Smooth muscle cell of the brain vasculature (primary cell): ENCODE data around the gene NDUFA3.

Experiments used
- DNase-seq: peaks from one replicate; pipeline ENCODE4 v3.0.0-alpha.2; 2012; ENCODE audit warnings: low read depth, low spot score

NDUFA3 gene

GRCh38 chr19:54137699-54138488, 35.2 kb downstream of the NDUFA3 start, which contains the start of gene CNOT3:
CNOT3 (plus strand) TSS chr19:54137762; CDS start chr19:54142979, 5,217 bp downstream.
- DNase-seq, result no peak

DNA sequence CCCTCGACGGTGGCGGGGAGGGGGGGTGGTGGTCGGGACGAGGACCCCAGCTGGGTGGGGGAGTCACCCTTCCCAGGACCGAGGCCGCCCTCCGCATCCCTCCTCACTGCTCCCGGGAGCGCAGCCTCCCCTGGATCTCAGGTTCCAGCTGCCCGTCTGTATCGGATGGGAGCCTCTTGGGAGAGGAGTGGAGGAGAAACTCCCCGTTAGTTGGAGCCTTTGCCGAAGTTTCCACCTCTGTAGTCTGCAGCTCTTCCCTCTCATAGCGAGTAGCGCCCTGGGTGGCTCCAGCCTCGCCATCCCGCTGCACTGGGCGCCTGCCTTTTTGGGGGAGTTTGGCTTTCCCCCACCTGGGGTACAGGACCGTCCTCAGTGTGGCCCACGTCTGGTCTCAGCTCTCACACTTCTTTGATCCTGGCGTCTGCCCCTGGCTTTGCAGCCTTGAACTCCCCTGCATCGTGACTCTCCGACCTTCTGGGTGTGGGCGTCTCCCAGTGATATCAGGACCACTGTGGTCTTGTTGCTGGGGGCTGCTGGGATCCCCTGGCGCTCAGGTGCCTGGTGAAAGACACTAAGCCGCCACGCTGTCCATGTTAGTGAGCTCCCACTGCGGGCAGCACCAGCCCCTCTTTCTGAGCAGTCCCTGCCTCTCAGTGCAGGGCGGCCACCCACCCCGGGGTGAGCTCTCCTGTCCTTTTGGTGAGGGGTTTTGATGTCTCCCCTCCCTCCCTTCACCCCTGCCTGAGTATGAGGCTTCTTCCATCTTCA, 36.0 kb downstream of the NDUFA3 start:
- no peak for DNase-seq

DNA sequence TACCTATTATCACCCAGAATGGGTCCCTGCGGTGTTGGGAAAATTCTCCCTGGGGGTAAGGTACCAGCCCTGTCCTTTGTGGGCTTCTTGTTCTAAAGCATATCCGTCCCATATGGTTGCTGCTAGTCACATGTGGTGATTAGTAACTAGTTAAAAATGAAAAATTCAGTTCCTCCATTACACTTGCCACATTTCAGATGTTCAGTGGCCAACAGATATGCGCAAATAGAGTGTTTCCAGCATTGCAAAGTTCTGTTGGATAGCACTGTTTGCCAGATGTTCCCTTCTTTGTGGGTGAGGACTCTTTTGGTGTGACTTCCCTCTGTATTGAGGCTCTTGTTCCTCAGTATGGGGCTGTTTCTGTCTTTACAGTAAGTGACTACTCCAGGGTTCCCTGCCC, 38.7 kb downstream of the NDUFA3 start:
- DNase-seq, result no peak

DNA sequence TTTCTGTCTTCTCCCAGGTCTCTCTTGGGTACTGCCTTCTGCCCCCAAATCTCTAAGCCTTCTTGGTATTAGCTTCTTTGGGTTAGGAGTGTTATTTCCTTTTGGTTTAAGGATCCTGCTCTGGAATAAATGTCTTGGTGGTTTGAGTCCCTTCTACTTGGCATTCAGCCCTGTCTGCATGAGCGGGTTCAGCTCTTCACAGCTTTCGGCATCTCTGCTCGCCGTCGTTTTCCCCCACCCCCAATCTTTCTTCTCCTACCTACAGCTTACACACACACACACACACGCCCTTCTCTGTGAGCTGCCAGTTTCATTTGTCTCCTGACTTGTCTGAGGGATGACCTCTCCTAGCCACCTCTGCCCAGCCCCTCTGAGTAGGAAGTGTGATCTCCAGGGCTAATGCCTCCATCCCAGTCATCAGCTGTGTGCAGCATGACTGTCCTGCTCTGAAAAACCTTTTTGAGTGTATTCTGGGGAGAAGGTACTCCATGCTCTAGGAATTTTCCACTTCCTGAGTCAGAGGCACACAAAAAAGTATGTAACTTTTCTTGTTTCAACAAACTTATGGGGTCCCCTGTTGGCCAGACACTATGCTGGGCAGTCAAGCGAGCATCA, 39.6 kb downstream of the NDUFA3 start:
- DNase-seq, result no peak

GRCh38 chr19:54145541-54146158, 43.0 kb downstream of the NDUFA3 start:
- no peak for DNase-seq

DNA sequence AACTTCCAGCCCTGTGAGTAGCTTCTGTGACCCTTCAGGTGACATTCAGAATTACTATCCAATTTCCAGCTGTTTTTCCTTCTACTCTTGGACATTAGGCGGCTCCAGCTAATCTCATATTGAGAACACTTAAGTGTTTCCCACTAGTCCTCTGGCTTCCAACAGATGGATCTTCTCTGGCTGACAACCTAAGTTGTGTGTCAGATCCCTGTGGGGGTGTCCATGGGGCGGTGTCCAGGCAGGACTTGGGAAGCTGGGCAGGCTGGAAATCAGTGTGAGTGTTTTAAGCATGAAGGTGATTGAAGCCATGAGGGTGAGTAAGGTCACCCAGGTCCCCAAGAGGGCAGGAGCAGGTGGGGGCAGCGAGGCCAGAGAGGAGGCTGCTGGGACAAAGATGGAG, 45.0 kb downstream of the NDUFA3 start:
- no peak for DNase-seq

GRCh38 chr19:54148158-54148557, 45.5 kb downstream of the NDUFA3 start:
- no peak for DNase-seq

DNA sequence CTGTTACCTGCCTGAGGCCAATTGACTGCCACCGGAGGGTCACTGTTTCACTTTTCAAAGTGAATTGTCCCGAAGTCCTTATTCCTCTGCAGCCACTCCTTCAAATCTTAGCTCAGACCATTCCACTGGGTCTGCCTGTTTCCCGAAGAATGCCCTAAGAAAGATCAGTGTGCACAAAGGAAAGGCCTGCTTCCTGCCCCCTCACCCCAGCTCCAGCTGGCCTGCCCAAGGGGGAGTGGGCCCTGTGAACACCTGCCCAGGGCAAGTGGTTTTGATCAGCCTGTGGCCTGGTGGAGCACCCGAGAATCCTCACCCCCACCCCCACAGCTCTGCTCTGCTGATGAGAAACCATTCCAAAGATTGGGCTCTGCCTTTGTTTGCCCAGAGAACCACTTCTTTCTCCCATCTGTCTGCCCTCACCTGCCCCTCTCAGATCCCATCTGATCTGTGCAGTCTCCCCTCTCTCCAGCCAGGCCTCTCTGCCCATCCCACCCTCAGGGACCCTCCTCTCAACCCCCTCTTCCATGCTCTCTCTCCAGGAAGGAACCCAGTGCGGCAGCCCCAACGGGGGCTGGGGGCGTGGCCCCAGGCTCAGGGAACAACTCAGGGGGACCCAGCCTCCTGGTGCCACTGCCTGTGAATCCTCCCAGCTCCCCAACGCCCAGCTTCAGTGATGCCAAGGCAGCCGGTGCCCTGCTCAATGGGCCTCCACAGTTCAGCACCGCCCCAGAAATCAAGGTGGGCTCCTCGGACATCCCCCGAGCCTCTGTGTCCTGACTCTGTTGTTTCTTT, 46.6 kb downstream of the NDUFA3 start:
- DNase-seq, result no peak

DNA sequence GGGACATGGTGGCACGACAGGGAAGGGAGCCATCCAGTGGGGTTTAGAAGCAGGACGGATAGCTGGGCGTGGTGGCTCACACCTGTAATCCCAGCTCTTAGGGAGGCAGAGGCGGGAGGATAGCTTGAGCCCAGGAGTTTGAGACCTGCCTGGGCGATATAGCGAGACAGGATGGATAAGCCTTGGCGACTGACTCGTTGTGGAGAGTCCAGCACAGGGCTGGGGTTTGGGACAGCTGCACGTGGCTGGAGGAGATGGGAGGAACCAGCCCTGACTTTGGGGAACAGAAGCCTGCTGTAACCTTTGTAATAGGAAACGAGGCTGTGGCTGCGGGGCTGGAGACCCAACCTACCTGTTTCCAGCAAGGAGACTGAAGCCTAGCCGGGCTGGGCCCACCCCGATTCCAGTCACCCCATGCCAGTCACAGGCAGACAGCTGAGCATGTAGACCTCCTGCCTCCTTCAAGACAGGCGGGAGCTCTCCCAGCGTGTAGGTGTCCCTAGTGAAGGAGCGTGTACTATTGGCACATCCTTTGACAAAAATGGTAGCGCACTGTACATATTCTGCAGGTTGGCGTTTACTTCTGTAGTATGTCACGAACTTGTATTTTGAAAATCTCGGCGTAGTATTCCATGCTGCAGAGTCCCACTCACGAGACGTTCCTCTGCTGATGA, 48.8 kb downstream of the NDUFA3 start:
- no peak for DNase-seq

DNA sequence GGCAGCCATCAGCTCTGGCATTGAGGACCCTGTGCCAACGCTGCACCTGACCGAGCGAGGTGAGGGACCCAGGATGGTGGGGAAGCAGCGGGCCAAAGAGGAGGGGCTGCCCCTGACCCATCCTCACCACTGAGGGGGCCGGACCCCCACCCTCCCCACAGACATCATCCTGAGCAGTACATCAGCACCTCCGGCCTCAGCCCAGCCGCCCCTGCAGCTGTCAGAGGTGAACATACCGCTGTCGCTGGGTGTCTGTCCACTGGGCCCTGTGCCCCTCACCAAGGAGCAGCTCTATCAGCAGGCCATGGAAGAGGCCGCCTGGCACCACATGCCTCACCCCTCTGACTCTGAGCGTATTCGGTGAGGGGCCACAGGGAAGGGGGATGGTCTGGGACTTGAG, 49.6 kb downstream of the NDUFA3 start:
- no peak for DNase-seq

DNA sequence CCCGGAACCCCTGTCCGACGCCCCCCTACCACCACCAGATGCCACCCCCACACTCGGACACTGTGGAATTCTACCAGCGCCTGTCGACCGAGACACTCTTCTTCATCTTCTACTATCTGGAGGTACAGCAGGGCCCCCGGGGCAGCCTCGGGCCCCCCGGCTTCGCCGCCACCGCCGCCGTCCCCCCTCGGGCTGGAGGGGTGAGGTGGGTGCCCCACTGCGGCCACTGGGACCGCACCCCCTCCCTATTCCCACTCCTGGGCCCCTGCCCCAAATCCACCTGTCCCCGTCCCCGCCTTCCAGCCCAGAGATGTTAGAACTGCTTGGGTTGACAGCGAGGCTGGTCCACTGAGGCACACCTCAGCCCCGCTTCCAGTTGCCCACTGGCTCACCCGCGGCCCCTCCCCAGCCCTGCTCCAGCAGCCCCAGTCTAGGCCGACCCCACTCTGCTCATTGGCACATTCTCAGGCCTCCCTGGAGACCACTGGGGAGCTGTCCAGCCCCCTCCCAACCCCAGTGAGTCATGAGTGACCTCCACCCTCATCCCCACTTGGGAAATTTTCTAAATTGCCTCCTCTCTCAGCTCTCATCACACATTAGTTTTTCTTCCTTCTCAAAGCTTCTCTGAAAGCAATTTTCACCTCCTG, 50.3 kb downstream of the NDUFA3 start:
- DNase-seq, result no peak

- DNase-seq, result no peak
Measured at GRCh38 chr19:54153731-54154326, 51.2 kb downstream of the NDUFA3 start.

GRCh38 chr19:54154603-54155345, 52.1 kb downstream of the NDUFA3 start:
- no peak for DNase-seq

DNA sequence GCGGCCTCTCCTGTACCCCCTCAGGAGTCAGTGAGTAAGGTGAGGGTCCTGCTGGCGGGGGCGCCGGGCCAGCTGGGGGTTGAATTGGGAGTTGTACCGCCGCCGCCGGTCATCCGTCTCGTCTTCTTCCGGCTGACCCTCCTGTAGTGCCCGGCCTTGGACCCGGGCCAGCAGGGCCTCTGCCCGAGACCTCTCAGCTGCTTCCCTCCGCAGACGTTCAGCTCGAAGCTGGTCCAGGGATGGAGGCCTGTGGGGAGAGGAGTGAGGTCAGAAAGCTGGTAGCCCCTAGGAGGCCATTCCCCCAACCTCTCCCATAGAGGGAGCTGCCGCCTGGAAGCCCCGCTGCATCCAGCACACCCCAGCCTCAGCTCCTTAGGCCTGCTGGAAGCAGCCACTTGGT, 53.0 kb downstream of the NDUFA3 start:
- no peak for DNase-seq

DNA sequence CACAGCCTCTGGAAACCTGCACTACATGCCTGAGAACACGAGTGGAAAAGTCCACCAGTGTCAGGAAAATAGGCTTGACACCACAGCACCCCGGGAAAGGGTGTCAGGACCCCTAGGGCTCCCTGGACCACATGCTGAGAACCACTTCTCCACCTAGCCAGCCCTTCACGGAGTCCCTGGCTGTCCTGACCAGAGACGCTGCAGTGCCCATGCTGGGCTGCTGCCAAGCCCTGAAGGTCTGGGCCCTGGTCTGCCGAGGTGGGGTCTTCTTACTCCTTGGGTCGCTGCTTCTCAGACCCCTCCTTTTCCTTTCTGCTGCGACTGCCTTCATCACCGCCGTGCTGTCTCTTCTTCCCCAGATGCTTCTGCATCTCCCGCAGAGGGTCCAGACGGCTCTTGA, 53.8 kb downstream of the NDUFA3 start:
- no peak for DNase-seq

GRCh38 chr19:54156953-54157352, 54.3 kb downstream of the NDUFA3 start:
- no peak for DNase-seq
